HCT116 (cell line): ENCODE results near the gene ACADVL. TPM values are rescaled to one million over a fixed set of nuclear protein-coding genes. Genes with fewer than 3 reads are reported as not detected.

ENCODE experiments used
- ATF3 ChIP-seq: IDR thresholded peaks from 2 replicates; pipeline ENCODE4 v1.6.1; 2012
- CBX3 ChIP-seq: IDR thresholded peaks from 2 replicates; pipeline ENCODE4 v1.6.1; 2012; ENCODE audit warnings: low read depth
- CEBPB ChIP-seq: IDR thresholded peaks from 2 replicates; pipeline ENCODE4 v1.6.1; 2012; ENCODE audit warnings: low read depth
- ELF1 ChIP-seq: IDR thresholded peaks from 2 replicates; pipeline ENCODE4 v1.6.1; 2012; ENCODE audit warnings: low read depth, borderline replicate concordance
- EZH2phosphoT487 ChIP-seq: fragments of 200-600 bp; IDR thresholded peaks from 2 replicates; pipeline ENCODE4 v1.6.1; 2018; ENCODE audit warnings: antibody characterized with exemption, borderline replicate concordance
- FOSL1 ChIP-seq: IDR thresholded peaks from 2 replicates; pipeline ENCODE4 v1.6.1; 2012; ENCODE audit warnings: low read depth
- JUND ChIP-seq: IDR thresholded peaks from 2 replicates; pipeline ENCODE4 v1.6.1; 2012
- MAX ChIP-seq: IDR thresholded peaks from 2 replicates; pipeline ENCODE4 v1.6.1; 2012
- RAD21 ChIP-seq: IDR thresholded peaks from 2 replicates; pipeline ENCODE4 v1.6.1; 2012; ENCODE audit warnings: low read depth, mild to moderate bottlenecking
- REST ChIP-seq: IDR thresholded peaks from 2 replicates; pipeline ENCODE4 v1.6.1; 2012; ENCODE audit warnings: low read depth
- SIN3A ChIP-seq: IDR thresholded peaks from 2 replicates; pipeline ENCODE4 v1.6.1; 2012; ENCODE audit warnings: low read depth
- SRF ChIP-seq: IDR thresholded peaks from 2 replicates; pipeline ENCODE4 v1.6.1; 2012; ENCODE audit warnings: low read depth
- ZBTB33 ChIP-seq: IDR thresholded peaks from 2 replicates; pipeline ENCODE4 v1.6.1; 2011; ENCODE audit warnings: mild to moderate bottlenecking, low read length, moderate library complexity; ENCODE audit not compliant: insufficient replicate concordance; ENCODE audit errors: extremely low read depth
- total RNA-seq: library from RNA; stranded (reverse); gene quantifications from one replicate; pipeline ENCODE4 v1.2.1, GENCODE V29; 2021; ENCODE audit not compliant: unreplicated experiment

ACADVL gene
- total RNA-seq, 1 experiment from 2014 or later = 554 TPM

GRCh38 chr17:7262192-7262934, 42.6 kb downstream of the ACADVL start, which contains the start of gene CLDN7 (continued):
- no peak for TF ChIP-seq REST
- TF ChIP-seq JUND = peak; percentile 55
- no peak for TF ChIP-seq CBX3
- no peak; the same call in 1 of the 2 replicates for TF ChIP-seq SRF
- TF ChIP-seq CEBPB = no peak
- TF ChIP-seq RAD21 = no peak
- TF ChIP-seq FOSL1 = no peak
- TF ChIP-seq MAX = peak; percentile 86
- no peak for TF ChIP-seq ZBTB33
- no peak for TF ChIP-seq EZH2phosphoT487
- no peak; the same call in 1 of the 2 replicates for TF ChIP-seq ELF1
- TF ChIP-seq ATF3 = no peak
- peak; percentile 98 for TF ChIP-seq SIN3A
- TF ChIP-seq, all 23 proteins: peak for 9
